ENCODE measurements around the gene FLT3LG.
A peak's percentile ranks its signal among the peaks of the same experiment; 100 is the strongest.

The FLT3LG gene

GRCh38 chr19:49473868-49474541 is at the start of gene FLT3LG:
TSS of gene FLT3LG (plus strand) at chr19:49474215. CDS start at chr19:49474640, 425 bp downstream.
- peak within 1 kb of the TSS; percentile 95 for H3K4me2 ChIP-seq
- peak within 1 kb of the TSS; percentile 65 for H3K4me3 ChIP-seq
- peaks cover 79% of the 10 kb centered on the region for H3K4me1 ChIP-seq
- peak within 1 kb of the TSS; percentile 62 for H3K27ac ChIP-seq
- no peaks in the 10 kb centered on the region for H3K9me3 ChIP-seq
- no peaks in the 10 kb centered on the region for H3K27me3 ChIP-seq
- H4K20me1 ChIP-seq, result peaks cover 7% of the 10 kb centered on the region; the same call in 1 of the 2 replicates
- no peak for TF ChIP-seq Cebpa-rat (IDR thresholded peaks at IDR 0.05)
- no peaks in the 10 kb centered on the region for H3K36me3 ChIP-seq
- H3K9ac ChIP-seq, result peak within 1 kb of the TSS; percentile 71

GRCh38 chr19:49425178-49425577 is 48.8 kb upstream of the FLT3LG start, which contains the start of gene GFY:
TSS of gene GFY (plus strand) at chr19:49425388. CDS start at chr19:49426431, 1,043 bp downstream.
- no peak within 1 kb of the TSS for H3K9ac ChIP-seq
- H3K27ac ChIP-seq, result no peak within 1 kb of the TSS
- H3K36me3 ChIP-seq, result no peaks in the 10 kb centered on the region
- H3K9me3 ChIP-seq, result no peaks in the 10 kb centered on the region; the same call in 1 of the 2 replicates
- peak within 1 kb of the TSS; percentile 79 for H3K4me2 ChIP-seq
- peak within 1 kb of the TSS; percentile 29; the same call in 1 of the 2 replicates for H3K4me3 ChIP-seq
- TF ChIP-seq Cebpa-rat (IDR thresholded peaks at IDR 0.05), result no peak
- H4K20me1 ChIP-seq, result peaks cover 25% of the 10 kb centered on the region
- peaks cover 100% of the 10 kb centered on the region for H3K27me3 ChIP-seq
- H3K4me1 ChIP-seq, result peaks cover 72% of the 10 kb centered on the region

- no peak for TF ChIP-seq Cebpa-rat (IDR thresholded peaks at IDR 0.05)
- Histone ChIP-seq H3K36me3 (no peaks in the 10 kb centered on the region), H3K27ac (no peak overlapping the region), H3K27me3 (peaks cover 100% of the 10 kb centered on the region), H3K4me3 (peak overlapping the region; percentile 29; the same call in 1 of the 2 replicates), H4K20me1 (peaks cover 25% of the 10 kb centered on the region), H3K4me2 (peak overlapping the region; percentile 79), H3K4me1 (peaks cover 78% of the 10 kb centered on the region), H3K9ac (no peak overlapping the region), H3K9me3 (no peaks in the 10 kb centered on the region; the same call in 1 of the 2 replicates)
Observed at GRCh38 chr19:49425922-49426592, 48.0 kb upstream of the FLT3LG start.

GRCh38 chr19:49427339-49427738 is 46.7 kb upstream of the FLT3LG start:
- no peak for TF ChIP-seq Cebpa-rat (IDR thresholded peaks at IDR 0.05)
- Histone ChIP-seq H3K27me3 (peaks cover 100% of the 10 kb centered on the region), H3K4me1 (peaks cover 75% of the 10 kb centered on the region), H3K4me3 (no peak overlapping the region), H3K9me3 (peaks cover 8% of the 10 kb centered on the region), H3K36me3 (no peaks in the 10 kb centered on the region), H3K27ac (no peak overlapping the region), H4K20me1 (peaks cover 25% of the 10 kb centered on the region), H3K4me2 (0 out of 2 replicates have a peak overlapping the region, but pooled peaks have one; percentile 54), H3K9ac (no peak overlapping the region)

GRCh38 chr19:49427855-49428546 is 46.0 kb upstream of the FLT3LG start:
- peaks cover 100% of the 10 kb centered on the region for H3K27me3 ChIP-seq
- 0 out of 2 replicates have a peak overlapping the region, but pooled peaks have one; percentile 14 for H3K4me3 ChIP-seq
- peaks cover 15% of the 10 kb centered on the region for H3K9me3 ChIP-seq
- H3K9ac ChIP-seq, result no peak overlapping the region
- no peak overlapping the region for H3K27ac ChIP-seq
- H3K4me2 ChIP-seq, result peak overlapping the region; percentile 54
- H4K20me1 ChIP-seq, result peaks cover 23% of the 10 kb centered on the region
- no peak for TF ChIP-seq Cebpa-rat (IDR thresholded peaks at IDR 0.05)
- no peaks in the 10 kb centered on the region for H3K36me3 ChIP-seq
- peaks cover 68% of the 10 kb centered on the region for H3K4me1 ChIP-seq

GRCh38 chr19:49428547-49429451 is 45.2 kb upstream of the FLT3LG start:
- Histone ChIP-seq H3K36me3 (no peaks in the 10 kb centered on the region), H4K20me1 (peaks cover 17% of the 10 kb centered on the region), H3K4me1 (peaks cover 60% of the 10 kb centered on the region), H3K4me2 (peak overlapping the region; percentile 54; the same call in 1 of the 2 replicates), H3K9me3 (peaks cover 23% of the 10 kb centered on the region), H3K27me3 (peaks cover 100% of the 10 kb centered on the region), H3K9ac (no peak overlapping the region), H3K4me3 (no peak overlapping the region), H3K27ac (no peak overlapping the region)
- TF ChIP-seq Cebpa-rat (IDR thresholded peaks at IDR 0.05), result no peak

GRCh38 chr19:49430172-49430677 is 43.8 kb upstream of the FLT3LG start:
- Histone ChIP-seq H3K9me3 (peaks cover 23% of the 10 kb centered on the region), H3K4me3 (no peak overlapping the region), H4K20me1 (peaks cover 17% of the 10 kb centered on the region), H3K36me3 (no peaks in the 10 kb centered on the region), H3K4me1 (peaks cover 49% of the 10 kb centered on the region), H3K4me2 (0 out of 2 replicates have a peak overlapping the region, but pooled peaks have one; percentile 5), H3K27me3 (peaks cover 100% of the 10 kb centered on the region), H3K9ac (no peak overlapping the region), H3K27ac (no peak overlapping the region)
- no peak for TF ChIP-seq Cebpa-rat (IDR thresholded peaks at IDR 0.05)

- H4K20me1 ChIP-seq, result peaks cover 11% of the 10 kb centered on the region
- H3K4me2 ChIP-seq, result 0 out of 2 replicates have a peak overlapping the region, but pooled peaks have one; percentile 5
- TF ChIP-seq Cebpa-rat (IDR thresholded peaks at IDR 0.05), result no peak
- H3K9ac ChIP-seq, result no peak overlapping the region
- H3K27me3 ChIP-seq, result peaks cover 100% of the 10 kb centered on the region
- H3K4me1 ChIP-seq, result peaks cover 43% of the 10 kb centered on the region
- no peaks in the 10 kb centered on the region for H3K36me3 ChIP-seq
- no peak overlapping the region for H3K4me3 ChIP-seq
- peaks cover 23% of the 10 kb centered on the region for H3K9me3 ChIP-seq
- H3K27ac ChIP-seq, result no peak overlapping the region
Observed at GRCh38 chr19:49430678-49431329, 43.2 kb upstream of the FLT3LG start.

Data from BLaER1 (cell line).